Medulla oblongata (tissue), 1 donor: ENCODE measurements around the gene ALG3.
"Not testable (repeated sequence)": the region's sequence is repeated elsewhere in the genome, so short reads cannot be mapped to it uniquely, and the experiment has no call there.

Experiments used
- DNase-seq: peaks from one replicate; pipeline ENCODE4 v3.0.0-alpha.2; 2015; ENCODE audit errors: extremely low spot score

The ALG3 gene

GRCh38 chr3:184248454-184249411 lies at the start of gene ALG3:
TSS of gene ALG3 (minus strand) at chr3:184248962. CDS start at chr3:184248940, 22 bp downstream.
- DNase-seq, result peak; percentile 85

DNA sequence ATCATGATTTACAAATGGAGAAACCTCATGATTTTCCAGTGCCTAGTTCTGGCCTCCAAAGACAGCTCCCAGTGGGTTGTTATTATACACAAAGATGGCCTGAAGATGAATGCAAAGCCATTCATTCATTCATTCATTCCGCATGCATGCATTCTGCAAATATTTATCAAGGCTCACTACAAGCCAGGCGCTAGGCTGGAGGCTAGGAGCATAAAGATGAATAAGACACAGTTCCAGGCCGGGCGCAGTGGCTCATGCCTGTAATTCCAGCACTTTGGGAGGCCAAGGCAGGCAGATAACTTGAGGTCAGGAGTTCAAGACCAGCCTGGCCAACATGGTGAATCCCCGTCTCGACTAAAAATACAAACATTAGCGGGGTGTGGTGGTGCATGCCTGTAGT lies 47.9 kb upstream of the ALG3 start:
- DNase-seq, result no peak

- no peak for DNase-seq
These were observed 47.0 kb upstream of the ALG3 start for GRCh38 chr3:184295771-184296170.

- no peak for DNase-seq
These were observed 43.1 kb upstream of the ALG3 start for GRCh38 chr3:184291738-184292445.

DNA sequence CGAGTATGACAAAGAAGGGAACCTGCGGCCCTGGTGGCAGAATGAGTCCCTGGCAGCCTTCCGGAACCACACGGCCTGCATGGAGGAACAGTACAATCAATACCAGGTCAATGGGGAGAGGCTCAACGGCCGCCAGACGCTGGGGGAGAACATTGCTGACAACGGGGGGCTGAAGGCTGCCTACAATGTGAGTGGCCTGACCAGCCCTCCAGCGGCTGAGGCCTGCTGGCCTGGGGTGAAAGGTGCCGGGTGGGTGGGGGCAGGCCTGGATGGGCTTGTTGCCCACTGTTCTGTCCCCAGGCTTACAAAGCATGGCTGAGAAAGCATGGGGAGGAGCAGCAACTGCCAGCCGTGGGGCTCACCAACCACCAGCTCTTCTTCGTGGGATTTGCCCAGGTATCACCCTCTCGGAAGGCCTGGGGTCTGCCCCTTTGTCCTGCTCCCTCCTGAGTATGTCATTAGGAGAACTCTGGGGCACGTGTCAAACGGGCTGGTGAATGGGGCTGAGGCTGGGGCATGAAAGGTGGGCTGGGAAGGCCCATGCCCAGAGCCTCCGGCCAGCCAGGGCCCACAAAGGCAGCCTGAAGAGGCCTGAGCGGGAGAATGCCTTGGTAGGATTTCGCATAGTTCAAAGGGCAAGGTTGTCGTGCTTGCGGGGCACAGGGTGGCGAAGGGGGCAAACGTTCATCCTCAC lies 42.4 kb upstream of the ALG3 start:
- no peak for DNase-seq

- DNase-seq, result no peak
These were observed 41.6 kb upstream of the ALG3 start for GRCh38 chr3:184290331-184290730.

DNA sequence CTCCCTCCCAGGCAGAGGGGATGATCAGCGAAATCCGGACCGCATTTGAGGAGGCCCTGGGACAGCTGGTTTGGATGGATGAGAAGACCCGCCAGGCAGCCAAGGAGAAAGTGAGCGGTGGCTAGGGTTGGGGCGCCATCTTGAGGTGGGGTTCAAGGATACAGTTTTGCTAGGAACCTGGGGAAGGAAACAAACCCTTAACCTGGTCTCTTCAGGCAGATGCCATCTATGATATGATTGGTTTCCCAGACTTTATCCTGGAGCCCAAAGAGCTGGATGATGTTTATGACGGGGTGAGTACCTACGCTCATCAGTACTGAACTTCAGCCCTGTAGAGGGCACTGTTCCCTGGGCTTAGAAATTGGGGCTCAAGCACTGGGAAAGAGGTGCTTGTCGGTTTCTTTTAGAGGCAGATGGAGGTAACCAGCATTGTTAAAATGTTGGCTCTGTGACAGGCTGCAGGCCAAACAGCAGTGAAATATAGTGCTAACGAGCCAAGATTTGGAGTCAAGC lies 40.7 kb upstream of the ALG3 start:
- peak; percentile 40 for DNase-seq

GRCh38 chr3:184284696-184285095 lies 35.9 kb upstream of the ALG3 start:
- DNase-seq, result peak; percentile 78

GRCh38 chr3:184283681-184284080 lies 34.9 kb upstream of the ALG3 start:
- DNase-seq, result no peak

DNA sequence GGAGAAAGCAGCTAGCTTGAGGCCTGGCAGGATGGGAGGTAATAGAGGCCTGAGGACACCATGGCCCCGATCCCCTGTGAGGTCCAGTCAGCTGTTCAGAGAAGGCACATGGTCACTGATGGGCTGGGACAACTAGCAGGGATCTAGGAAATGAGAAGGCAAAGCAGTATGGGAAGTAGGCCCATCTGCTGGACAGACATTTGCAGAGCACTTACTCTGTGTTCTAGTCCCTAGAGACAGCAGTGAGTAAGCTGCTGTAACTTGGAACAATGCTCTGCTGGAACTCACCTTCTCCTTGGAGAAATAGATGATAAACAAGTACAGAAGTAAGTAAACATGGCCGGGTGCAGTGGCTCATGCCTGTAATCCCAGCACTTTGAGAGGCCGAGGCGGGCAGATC lies 34.2 kb upstream of the ALG3 start:
- DNase-seq, result no peak

- DNase-seq, result no peak
These were observed 28.6 kb upstream of the ALG3 start for GRCh38 chr3:184277366-184277765.

GRCh38 chr3:184275961-184276910 lies 27.5 kb upstream of the ALG3 start, which contains the start of gene ECE2:
TSS of gene ECE2 (plus strand) at chr3:184276022. CDS start at chr3:184276154, 132 bp downstream.
- no peak for DNase-seq

DNA sequence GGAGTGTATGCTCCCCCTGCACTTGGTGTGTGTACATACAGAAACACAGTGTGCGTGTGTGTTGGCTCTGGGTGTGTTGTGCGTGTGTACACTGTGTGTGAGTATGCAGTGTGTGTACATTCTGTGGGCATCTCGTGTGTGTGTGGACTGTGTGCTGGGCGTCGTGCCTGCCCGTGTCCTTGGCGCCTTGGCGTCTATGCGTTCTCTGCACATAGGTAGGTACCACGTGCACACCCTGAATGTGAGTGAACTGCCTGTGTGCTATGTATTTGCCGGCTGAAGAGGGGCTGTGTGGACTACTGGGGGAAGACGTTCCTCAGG lies 26.6 kb upstream of the ALG3 start:
- DNase-seq, result no peak

DNA sequence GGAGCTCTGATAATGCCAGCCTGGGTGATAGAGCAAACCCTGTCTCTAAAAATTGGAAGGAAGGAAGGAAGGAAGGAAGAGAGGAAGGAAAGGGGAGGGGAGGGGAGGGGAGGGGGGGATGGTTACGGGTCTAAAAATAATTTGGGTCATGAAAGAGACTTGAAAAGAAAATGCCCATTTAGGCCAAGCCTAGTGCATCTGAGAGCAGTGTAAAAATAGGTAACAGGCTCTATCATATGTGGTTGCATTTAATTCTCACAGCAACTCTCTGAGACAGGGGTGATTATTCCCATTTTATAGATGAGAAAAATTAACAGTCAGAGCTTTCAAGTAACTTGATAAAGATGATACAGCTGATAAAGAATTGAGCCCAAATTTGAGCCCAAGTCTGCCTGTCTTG lies 23.5 kb upstream of the ALG3 start:
- DNase-seq, result no peak

- not testable (repeated sequence) for DNase-seq
These were observed 18.5 kb upstream of the ALG3 start for GRCh38 chr3:184267249-184267648.

- DNase-seq, result no peak
These were observed 14.0 kb upstream of the ALG3 start for GRCh38 chr3:184262764-184263179.

DNA sequence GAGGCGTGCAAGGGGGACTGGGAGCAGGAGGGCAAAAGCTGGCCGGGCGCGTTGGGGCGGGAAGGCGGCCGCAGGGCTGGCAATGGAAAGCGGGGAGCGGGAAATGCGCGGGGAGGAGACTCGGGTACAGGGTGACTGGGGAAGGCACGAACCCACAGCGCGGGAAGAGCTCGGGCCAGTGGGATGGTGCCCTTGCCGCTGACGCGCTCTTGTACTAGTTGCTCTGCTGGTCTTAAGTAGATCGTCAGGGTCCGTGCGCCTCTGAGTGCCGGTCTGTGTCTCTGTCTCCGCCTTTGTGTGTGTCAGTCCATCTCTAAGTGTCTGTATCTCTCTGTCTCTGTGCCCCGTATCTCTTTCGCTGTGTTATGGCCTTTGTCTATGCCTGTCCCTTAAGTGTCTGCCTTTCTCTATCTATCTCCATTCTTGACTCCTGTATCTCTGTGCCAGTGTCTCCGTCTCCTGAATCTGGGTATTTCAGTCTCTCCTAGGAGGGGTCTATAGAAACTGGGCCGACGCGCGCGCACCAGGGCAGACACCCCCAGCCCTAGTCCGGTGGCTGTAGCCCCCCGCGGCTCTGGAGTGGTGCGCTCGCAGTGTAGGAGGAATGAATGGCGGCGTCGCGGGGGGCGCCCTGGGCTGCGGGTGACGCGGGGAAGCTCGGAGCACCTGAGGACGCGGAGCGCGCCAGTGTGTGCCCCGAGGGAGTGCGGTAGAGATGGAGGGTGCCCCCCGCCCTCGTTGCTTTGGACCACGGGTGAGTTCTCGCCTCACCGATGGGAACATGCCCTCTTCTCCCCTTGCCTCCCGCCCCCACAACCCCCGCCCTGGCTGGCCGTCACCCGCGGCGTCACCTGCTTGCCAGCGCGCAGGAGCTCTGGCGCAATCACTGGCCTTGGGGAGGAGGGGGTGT lies 13.3 kb upstream of the ALG3 start:
- no peak for DNase-seq

DNA sequence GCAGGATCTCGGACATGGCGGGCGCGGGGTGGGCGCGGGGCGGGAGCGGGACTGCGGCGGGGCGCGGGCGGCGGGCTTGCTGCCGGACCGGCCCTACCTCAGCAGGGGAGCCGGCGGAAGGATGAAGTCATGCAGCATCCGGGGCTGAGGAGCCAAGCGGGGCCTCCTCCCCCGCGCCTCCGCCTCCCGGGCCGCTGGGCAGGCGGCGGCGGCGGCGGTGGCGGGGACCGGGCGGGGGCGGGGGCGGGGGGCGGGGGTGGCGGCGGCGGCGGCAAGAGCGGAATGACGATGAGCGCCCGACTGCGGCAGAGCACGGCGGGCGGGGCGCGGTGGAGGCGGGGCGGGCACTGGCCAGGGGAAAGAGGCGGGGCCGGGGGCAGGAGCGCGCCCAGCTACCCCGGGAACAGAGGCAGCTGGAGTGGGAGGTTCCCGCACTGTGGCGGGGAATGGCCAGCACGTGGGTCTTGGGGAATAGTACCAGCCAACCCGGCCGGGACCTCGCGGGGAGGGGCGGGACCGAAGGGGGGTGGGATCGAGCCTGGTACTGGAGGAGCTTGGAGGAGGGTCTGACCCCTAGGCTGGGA lies 12.6 kb upstream of the ALG3 start, which contains the start of gene CAMK2N2:
Gene CAMK2N2 (minus strand): TSS at position 284 of the 584 bp plus-strand sequence. CDS start 268 bp downstream, at position 16.
- peak; percentile 35 for DNase-seq

DNA sequence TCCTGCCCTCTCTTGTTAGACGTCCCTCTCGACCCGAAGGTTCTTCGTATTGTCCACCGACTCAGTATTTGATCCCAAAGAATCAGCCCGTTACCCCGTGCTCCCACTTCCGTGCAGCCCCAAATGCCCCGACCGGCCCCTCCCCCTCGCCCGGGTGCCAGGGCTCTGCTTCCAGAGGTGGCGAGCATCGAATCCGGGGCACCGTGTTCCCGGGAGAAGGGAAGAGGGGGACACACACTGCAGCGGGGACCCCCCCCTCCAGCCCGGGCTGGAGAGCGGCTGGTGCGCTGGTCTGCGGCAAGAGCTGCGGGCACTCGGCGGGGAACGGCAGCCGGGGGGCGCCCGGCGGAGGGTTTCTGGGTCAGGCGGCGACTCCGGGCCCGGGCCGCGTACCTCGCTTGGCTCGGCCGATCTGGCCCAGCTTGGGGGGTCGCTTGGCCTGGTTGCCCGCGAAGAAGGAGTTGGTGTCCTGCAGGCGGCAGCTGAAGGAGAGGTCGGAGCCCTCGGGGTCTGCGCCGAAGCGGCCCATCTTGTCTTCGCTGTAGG lies 12.0 kb upstream of the ALG3 start:
- DNase-seq, result no peak
